HG02642 (cell line): ENCODE results near the gene PODXL2.

Source experiments
- ATAC-seq: cut with Tn5 transposase; IDR thresholded peaks from one replicate; pipeline ENCODE4 v1.9.1; 2021; ENCODE audit warnings: mild to moderate bottlenecking; ENCODE audit not compliant: unreplicated experiment, poor library complexity

PODXL2 gene

DNA sequence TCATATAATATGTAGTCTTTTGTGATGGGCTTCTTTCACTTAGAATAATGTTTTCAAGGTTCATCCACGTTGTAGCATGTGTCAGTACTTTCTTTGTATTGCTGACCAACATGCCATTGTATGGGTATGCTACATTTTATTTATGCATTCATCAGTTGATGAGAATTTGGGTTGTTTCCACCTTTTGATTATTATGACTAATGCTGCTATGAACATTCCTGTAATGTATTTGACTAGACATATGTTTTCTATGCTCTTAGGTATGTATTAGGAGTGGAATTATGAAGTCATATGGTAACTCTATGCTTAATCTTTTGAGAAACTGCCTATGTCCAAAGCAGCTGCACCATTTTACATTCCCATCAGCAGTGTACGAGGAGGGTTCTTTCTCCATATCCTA, 3.2 kb upstream of the PODXL2 start:
- ATAC-seq, result no peak

DNA sequence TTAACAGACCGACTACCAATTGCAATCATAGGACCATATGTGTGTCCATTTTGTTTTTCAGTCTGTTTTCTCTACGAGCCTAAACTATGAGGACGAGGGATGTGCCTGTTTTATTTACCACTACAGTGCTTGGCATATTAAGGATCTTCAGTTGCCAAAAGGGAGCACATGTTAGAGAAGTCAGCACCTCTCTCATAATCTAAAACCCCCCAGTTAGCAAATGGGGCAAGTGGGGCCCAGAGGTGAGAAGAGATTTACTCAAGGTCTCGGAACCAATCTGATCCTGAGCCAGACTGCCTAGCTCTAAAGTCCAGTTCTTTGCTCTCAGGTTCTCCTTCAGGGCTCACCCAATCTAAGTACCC, 578 bp upstream of the PODXL2 start:
- ATAC-seq, result no peak

DNA sequence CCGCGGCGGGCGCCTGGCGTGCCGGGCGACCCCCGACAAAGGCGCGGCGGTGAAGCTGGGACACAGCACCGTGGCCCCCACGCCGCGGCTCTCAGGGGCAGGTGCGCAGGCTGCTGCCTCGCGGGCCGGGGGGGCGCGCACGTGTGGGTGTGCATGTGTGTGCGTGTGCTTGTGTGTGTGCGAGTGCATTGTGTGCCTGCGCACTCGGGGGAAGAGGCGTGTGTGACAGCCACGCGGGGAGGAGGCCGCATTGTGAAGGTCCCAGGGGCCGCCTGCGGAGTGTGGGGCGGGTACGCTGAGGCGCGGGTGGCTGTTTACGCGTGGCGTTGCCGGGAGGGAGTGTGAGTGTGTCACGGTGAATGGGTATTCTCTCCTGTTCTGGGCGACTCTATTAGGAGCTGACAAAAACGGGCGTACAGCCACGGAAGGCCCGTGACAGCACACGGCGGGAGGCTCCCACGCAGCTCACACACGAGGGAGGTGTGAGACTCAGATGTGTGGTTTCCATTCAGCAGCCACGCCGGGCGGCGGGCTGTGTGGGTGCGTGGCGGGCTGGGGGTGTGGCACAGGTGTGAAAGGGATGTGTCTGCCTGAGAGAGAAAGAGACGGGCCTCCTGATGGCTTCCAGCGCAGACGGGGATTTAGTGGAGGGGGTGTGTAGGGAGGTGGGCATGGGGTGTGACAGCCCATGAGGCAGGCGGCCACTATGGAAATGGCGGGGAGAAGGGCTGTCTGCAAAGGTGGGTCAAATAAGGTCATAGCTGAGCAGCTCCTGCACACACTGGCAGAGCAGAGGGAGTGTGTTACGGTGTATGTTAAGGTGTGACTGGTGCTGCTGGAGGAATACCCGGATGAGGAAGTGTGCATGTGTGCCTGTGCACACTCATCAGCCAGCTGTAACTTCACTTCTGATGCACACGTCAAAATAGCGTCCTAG, 750 bp downstream of the PODXL2 start:
- peak; percentile 20 for ATAC-seq

DNA sequence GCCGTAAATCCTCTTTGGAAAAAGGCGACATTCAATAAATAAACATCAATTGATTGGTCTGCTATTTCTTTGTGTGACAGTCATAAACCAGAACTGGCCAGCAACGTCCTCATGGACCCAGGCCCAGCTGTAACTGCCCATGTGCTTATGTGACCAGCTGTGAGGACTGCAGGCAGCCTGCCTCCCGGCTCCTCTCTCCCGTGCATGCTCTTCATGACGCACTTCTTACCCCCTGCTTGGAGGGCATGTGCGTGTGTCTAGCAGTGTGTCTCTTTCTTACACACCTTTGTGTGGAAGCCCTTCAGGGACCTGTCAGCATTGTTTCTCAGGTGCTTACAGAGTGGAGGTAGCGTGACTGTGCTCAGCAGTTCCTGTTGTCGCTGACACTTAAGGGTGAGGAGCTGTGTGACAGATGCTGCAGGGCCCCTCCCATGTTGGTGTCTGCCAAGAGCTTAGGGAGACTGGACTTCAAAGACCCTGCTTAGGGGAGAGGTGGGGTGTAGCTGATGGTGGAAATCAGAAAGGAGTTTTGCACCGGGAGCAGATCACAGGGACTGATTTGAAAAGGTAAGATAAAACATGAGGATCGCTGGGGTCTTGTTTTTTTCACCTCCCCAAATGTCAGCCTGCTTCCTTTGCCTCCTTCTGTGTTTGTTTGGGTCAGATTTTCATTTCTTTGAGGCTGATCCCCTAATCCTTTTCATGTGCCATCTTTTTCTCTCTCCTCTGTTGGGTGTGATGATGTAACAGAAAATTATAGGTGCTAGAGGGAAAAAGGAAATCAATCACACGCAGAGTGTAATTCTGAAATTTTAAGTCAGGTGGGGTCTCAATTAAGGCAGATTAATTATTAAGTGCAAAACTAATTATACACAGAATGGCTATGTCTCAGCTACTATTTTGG, 2.1 kb downstream of the PODXL2 start:
- no peak for ATAC-seq

DNA sequence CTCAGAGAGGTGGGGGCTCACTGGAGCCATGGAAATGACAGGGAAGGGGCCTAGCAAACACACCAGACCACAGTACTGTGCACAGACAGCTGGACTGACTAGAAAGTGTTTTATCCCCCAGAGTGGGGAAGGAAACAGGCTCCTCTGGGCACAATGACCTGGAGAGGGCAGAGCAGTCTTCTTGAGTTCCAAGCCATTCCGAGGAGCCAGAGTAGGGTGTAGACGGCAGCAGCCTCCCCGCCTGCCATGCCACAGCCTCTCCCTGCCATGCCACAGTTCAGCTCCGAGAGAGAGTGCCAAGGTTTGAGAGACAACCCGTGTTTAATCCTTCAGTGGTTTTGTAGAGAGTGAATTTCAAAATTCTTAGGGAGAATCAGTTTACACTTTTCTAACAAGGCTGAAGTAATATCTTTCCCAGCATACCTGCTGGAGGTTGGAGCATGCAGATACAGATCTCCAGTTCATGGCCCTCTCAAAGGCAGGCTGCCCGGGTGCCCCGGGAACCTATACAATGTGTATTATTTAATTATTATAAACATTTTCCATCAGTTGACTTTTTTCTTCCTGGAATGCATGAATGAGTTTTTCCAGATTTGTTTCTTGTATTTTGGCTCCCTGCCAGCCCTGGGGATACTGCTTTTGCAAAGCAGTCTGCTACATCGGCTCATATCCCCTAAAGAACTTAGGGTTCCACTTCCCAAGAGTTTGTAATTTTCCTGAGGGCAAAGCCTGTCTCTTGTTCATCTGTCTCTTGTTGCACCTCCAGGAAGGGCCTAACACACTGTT, 3.2 kb downstream of the PODXL2 start:
- no peak for ATAC-seq

- ATAC-seq, result no peak
Measured at GRCh38 chr3:127634653-127635052, 5.7 kb downstream of the PODXL2 start.

DNA sequence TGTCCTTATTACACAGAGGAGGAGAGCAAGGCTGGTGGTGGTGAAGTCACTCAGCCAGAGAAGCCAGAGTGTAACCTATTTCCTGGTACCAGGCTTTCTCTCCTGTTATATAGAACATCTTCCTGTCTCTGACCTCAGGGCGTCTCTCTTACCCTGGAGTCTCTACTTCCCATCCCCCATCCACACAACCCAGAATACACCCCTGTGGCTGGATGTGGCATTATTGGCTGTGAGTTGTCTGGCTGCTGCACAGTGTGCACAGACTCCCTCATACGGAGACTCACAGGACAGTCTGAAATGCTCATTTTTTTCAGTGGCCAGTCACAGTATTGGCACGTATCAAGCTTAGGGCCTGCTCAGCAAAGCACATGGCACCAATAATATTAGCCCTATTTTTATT, 8.6 kb downstream of the PODXL2 start:
- no peak for ATAC-seq

- ATAC-seq, result no peak
Measured at GRCh38 chr3:127637971-127638370, 9.0 kb downstream of the PODXL2 start.

DNA sequence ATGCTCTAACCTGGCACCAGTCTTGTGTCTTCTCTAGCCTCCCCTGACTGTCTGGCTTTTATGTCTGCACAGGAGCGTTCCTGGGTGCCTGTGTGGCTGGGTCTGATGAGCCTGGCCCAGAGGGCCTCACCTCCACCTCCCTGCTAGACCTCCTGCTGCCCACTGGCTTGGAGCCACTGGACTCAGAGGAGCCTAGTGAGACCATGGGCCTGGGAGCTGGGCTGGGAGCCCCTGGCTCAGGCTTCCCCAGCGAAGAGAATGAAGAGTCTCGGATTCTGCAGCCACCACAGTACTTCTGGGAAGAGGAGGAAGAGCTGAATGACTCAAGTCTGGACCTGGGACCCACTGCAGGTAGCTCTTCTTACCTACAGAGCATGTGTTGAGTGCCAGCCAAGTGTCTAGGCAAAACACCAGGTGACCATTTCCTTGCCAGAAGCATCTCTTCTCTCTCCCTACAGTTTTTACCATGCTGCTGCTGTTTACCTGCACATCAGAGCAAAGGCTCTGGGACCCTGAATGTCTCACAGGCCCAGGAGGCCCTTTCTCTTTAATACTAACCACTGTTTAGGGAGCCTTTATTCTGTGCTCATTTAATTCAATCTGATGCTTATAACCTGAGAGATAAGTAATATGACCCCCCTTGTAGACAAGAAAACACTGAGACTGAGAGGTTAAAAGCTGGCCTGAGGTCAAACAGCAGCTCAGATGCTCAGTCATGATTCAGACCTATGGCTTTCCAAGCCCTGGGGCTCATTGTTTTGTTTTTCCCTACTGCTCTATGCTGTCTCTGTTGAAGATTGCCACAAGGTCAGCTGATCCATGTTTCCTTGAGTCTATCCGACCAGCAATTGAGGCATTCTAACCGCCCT, 10.4 kb downstream of the PODXL2 start:
- no peak for ATAC-seq

DNA sequence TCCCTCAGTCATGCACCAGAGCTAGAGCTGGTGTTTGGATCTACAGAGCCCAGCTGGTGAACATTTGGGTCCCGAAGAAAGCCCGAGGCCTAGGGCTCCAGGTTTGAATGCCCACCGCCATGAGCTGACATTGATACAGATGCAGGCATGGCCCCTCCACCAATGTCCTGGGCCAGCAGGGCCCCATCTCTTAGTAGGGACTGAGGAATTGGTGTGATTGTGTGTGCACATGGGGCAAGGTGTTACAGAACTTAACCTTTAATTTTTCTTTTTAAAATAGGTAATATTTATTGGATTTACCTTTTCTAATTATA, 11.0 kb downstream of the PODXL2 start:
- no peak for ATAC-seq

DNA sequence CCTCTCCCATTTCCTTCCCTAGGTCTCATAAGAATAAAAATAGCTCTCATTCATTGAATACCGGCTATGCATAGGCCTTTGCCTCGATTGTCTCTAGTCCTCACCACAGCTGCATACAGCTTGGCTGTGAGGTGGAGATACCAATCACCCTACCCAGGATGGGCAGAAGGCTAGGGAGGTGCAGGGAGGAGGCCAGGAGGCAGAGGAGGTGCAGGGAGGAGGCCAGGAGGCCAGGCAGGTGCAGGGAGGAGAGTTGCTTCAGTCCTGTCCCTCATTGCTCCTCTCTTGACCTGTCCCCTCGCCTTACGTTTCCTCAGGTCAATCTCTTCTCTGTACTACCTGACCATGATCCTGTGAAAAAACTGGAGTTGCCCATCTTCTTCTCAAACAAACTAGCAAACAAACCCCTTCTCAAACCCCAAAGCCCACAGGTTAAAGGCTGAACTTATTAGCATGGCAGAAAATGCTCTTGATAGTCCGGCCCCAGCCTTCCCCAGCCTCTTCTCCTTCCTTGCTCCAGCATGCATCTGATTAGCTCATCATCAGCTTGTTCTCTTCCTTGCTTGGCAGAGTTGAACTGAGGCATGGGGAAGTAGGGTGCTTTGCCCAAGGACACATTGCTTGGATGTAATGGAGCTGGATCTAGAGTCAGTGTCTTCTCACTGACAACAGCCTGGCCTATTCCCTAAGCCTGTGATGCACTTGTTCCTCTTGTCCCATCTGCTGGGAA, 15.8 kb downstream of the PODXL2 start:
- no peak for ATAC-seq

DNA sequence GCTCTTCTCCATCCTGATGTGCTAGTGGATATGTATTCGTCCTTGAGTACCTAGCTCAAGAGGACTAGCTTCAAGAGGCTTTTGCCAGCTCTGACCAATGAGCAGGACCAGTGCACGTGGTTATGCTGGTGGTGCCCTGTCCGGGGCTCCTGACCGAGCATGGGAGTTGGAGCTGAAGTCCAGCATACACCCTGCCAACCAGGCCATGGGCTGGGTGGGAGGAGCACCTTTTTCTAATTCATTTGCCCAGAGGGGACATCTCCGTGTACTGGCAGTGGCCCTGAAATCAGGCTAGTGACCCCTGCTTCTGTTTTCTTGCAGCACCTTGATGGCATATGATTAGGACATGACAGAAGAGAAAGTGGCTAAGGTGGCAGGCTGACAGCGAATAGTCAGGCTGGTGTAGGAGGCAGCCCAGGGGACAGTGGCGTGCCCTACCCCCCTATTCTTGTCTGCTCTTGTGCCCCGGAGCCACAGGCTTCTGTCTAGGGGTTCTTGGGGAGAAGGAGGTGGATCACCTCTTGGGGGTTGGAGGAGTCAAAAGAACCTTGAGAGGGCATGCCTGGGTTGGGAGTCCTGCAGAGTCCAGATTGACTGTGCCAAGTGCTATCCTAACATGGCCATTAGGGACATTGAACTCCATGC, 16.5 kb downstream of the PODXL2 start:
- no peak for ATAC-seq

- ATAC-seq, result no peak
Measured at GRCh38 chr3:127646501-127647046, 17.6 kb downstream of the PODXL2 start.

GRCh38 chr3:127647166-127647844, 18.3 kb downstream of the PODXL2 start:
- ATAC-seq, result no peak

- no peak for ATAC-seq
Measured at GRCh38 chr3:127647845-127648204, 18.8 kb downstream of the PODXL2 start.

- ATAC-seq, result no peak
Measured at GRCh38 chr3:127650236-127650635, 21.3 kb downstream of the PODXL2 start.

- no peak for ATAC-seq
Measured at GRCh38 chr3:127651516-127652172, 22.7 kb downstream of the PODXL2 start.
